Measurements from ENCODE around the gene RFX8. TPM values are rescaled to one million over a fixed set of nuclear protein-coding genes. Genes with fewer than 3 reads are reported as not detected.
A peak's percentile ranks its signal among the peaks of the same experiment; 100 is the strongest.

Gene RFX8
- total RNA-seq, 1 experiment from 2014 or later = 0.77 TPM

DNA sequence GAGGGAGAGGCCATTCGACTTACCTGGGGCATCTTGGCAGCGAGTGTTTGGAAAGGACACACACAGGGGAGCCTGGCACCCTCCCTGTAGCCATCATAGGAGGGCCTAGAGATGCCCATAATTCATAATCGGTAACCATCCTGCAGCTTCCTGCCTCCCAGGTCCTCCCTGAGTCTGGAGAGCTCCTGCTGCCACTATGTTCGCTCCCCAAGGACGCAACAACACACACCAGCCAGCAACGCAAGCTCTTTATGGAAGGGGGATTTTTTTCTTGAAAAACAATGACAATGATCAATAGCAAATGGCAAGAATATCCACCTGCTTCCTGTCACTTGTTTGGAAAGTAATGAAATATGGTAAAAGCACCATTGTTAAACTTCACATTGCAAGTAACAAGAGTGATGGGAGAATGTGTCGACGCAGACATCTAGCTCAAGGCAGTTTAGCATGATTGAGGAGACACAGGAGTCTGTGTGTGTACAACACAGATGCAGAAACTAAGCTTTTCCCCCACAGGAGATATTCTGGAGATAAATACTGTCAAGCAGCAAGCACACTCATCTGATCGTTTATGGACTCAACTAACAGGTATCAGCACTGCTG, 62.7 kb downstream of the RFX8 start:
- H4K20me1 ChIP-seq (ENCODE audit: low read length) = no peaks in the 10 kb centered on the region
- intact Hi-C loops (cut with micrococcal nuclease) = no loop called here
- H3K4me1 ChIP-seq (ENCODE audit: insufficient read depth, low read length) = peaks cover 19% of the 10 kb centered on the region
- H3K9me3 ChIP-seq (ENCODE audit: low read length) = no peaks in the 10 kb centered on the region
- no peaks in the 10 kb centered on the region for H3K9me2 ChIP-seq (replicated peaks; ENCODE audit: low read length)
- POLR2A ChIA-PET (ENCODE audit: unreplicated experiment) = no interaction called here
- CTCF ChIA-PET = no interaction called here
- TF ChIP-seq EZH2 (IDR thresholded peaks at IDR 0.05; ENCODE audit: low read length, unreplicated experiment) = no peak
- TF ChIP-seq EZH2phosphoT487 (IDR thresholded peaks at IDR 0.05; ENCODE audit: borderline replicate concordance, low read length) = no peak
- TF ChIP-seq, protein P1, sequence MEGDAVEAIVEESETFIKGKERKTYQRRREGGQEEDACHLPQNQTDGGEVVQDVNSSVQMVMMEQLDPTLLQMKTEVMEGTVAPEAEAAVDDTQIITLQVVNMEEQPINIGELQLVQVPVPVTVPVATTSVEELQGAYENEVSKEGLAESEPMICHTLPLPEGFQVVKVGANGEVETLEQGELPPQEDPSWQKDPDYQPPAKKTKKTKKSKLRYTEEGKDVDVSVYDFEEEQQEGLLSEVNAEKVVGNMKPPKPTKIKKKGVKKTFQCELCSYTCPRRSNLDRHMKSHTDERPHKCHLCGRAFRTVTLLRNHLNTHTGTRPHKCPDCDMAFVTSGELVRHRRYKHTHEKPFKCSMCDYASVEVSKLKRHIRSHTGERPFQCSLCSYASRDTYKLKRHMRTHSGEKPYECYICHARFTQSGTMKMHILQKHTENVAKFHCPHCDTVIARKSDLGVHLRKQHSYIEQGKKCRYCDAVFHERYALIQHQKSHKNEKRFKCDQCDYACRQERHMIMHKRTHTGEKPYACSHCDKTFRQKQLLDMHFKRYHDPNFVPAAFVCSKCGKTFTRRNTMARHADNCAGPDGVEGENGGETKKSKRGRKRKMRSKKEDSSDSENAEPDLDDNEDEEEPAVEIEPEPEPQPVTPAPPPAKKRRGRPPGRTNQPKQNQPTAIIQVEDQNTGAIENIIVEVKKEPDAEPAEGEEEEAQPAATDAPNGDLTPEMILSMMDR (conservative IDR thresholded peaks at IDR 0.05; ENCODE audit: low read depth, low read length) = no peak
- no TSS peak for BruUV-seq (replicated peaks)
- no peak overlapping the region for H3K4me2 ChIP-seq (ENCODE audit: low read length)
- no peaks in the 10 kb centered on the region for H3K36me3 ChIP-seq (ENCODE audit: low read depth, low read length)
- H3K27me3 ChIP-seq (ENCODE audit: low read length) = no peaks in the 10 kb centered on the region
- H3K79me2 ChIP-seq (ENCODE audit: low read length) = no peaks in the 10 kb centered on the region
- no peak for ATAC-seq
- no peaks in the 10 kb centered on the region for H3F3A ChIP-seq (ENCODE audit: low read length, unreplicated experiment)
- H3K4me3 ChIP-seq (ENCODE audit: low read length) = no peak overlapping the region
- no peak for DNase-seq
- peak overlapping the region; percentile 86 for H3K27ac ChIP-seq (ENCODE audit: low read length)
- no peak overlapping the region for H2AFZ ChIP-seq (ENCODE audit: low read length)
- peak overlapping the region; percentile 53; the same call in 1 of the 2 replicates for H3K9ac ChIP-seq (ENCODE audit: low read length)

- Histone ChIP-seq H3K4me3 (ENCODE audit: low read length) (no peak overlapping the region), H3F3A (ENCODE audit: low read length, unreplicated experiment) (no peaks in the 10 kb centered on the region), H3K4me2 (ENCODE audit: low read length) (no peak overlapping the region; the same call in 1 of the 2 replicates), H2AFZ (ENCODE audit: low read length) (no peak overlapping the region), H3K9me3 (ENCODE audit: low read length) (no peaks in the 10 kb centered on the region), H3K4me1 (ENCODE audit: insufficient read depth, low read length) (peaks cover 19% of the 10 kb centered on the region), H3K36me3 (ENCODE audit: low read depth, low read length) (no peaks in the 10 kb centered on the region), H3K9ac (ENCODE audit: low read length) (peak overlapping the region; percentile 53; the same call in 1 of the 2 replicates), H3K27ac (ENCODE audit: low read length) (peak overlapping the region; percentile 91), H3K79me2 (ENCODE audit: low read length) (no peaks in the 10 kb centered on the region), H3K9me2 (replicated peaks; ENCODE audit: low read length) (no peaks in the 10 kb centered on the region), H4K20me1 (ENCODE audit: low read length) (no peaks in the 10 kb centered on the region), H3K27me3 (ENCODE audit: low read length) (no peaks in the 10 kb centered on the region)
- no peak for TF ChIP-seq EZH2 (IDR thresholded peaks at IDR 0.05; ENCODE audit: low read length, unreplicated experiment)
- TF ChIP-seq, protein P1 (conservative IDR thresholded peaks at IDR 0.05; ENCODE audit: low read depth, low read length) = no peak
- no peak for TF ChIP-seq EZH2phosphoT487 (IDR thresholded peaks at IDR 0.05; ENCODE audit: borderline replicate concordance, low read length)
- POLR2A ChIA-PET (ENCODE audit: unreplicated experiment) = no interaction called here
- CTCF ChIA-PET = interaction anchor here (0.7 kb wide), 1 partner anchor 421 kb away, joined by 3 read pairs; no protein-coding TSS in a partner anchor
- DNase-seq = peak; percentile 88
- intact Hi-C loops (cut with micrococcal nuclease) = no loop called here
- peak; percentile 45 for ATAC-seq
- no TSS peak for BruUV-seq (replicated peaks)
Measured at GRCh38 chr2:101410746-101411145, 64.2 kb downstream of the RFX8 start.

- H3K4me1 ChIP-seq (ENCODE audit: insufficient read depth, low read length) = peaks cover 19% of the 10 kb centered on the region
- H2AFZ ChIP-seq (ENCODE audit: low read length) = no peak overlapping the region
- BruUV-seq (replicated peaks) = no TSS peak
- no peaks in the 10 kb centered on the region for H3K36me3 ChIP-seq (ENCODE audit: low read depth, low read length)
- DNase-seq = no peak
- H3K27ac ChIP-seq (ENCODE audit: low read length) = peak overlapping the region; percentile 91
- H3K4me3 ChIP-seq (ENCODE audit: low read length) = no peak overlapping the region
- H3F3A ChIP-seq (ENCODE audit: low read length, unreplicated experiment) = no peaks in the 10 kb centered on the region
- H3K9me3 ChIP-seq (ENCODE audit: low read length) = no peaks in the 10 kb centered on the region
- CTCF ChIA-PET = interaction anchor here (0.7 kb wide), 1 partner anchor 421 kb away, joined by 3 read pairs; no protein-coding TSS in a partner anchor
- no peaks in the 10 kb centered on the region for H3K79me2 ChIP-seq (ENCODE audit: low read length)
- H3K9me2 ChIP-seq (replicated peaks; ENCODE audit: low read length) = no peaks in the 10 kb centered on the region
- no peak for ATAC-seq
- POLR2A ChIA-PET (ENCODE audit: unreplicated experiment) = no interaction called here
- no peaks in the 10 kb centered on the region for H4K20me1 ChIP-seq (ENCODE audit: low read length)
- H3K27me3 ChIP-seq (ENCODE audit: low read length) = no peaks in the 10 kb centered on the region
- H3K9ac ChIP-seq (ENCODE audit: low read length) = peak overlapping the region; percentile 65
- no peak for TF ChIP-seq EZH2phosphoT487 (IDR thresholded peaks at IDR 0.05; ENCODE audit: borderline replicate concordance, low read length)
- TF ChIP-seq EZH2 (IDR thresholded peaks at IDR 0.05; ENCODE audit: low read length, unreplicated experiment) = no peak
- TF ChIP-seq, protein P1 (conservative IDR thresholded peaks at IDR 0.05; ENCODE audit: low read depth, low read length) = no peak
- peak overlapping the region; percentile 10; the same call in 1 of the 2 replicates for H3K4me2 ChIP-seq (ENCODE audit: low read length)
- intact Hi-C loops (cut with micrococcal nuclease) = no loop called here
Measured at GRCh38 chr2:101410114-101410513, 64.8 kb downstream of the RFX8 start.

All from PC-3 (cell line).